Large intestine (tissue), 3 donors: ENCODE data around the gene SMURF2. TPM values are rescaled to one million over a fixed set of nuclear protein-coding genes. Genes with fewer than 3 reads are reported as not detected.
"Not testable (repeated sequence)": the region's sequence is repeated elsewhere in the genome, so short reads cannot be mapped to it uniquely, and the experiment has no call there.

Experiments used
- DNase-seq, 2 donors: peaks; one replicate each; pipeline versions ENCODE4 v3.0.0 to v3.0.0-alpha.2; 2013
- H3K27ac ChIP-seq: one replicate; pipeline ENCODE4 v1.5.1; 2013; ENCODE audit warnings: low read length
- H3K27me3 ChIP-seq: 2 replicates; pipeline ENCODE4 v1.6.1; 2013; ENCODE audit warnings: low read length; ENCODE audit not compliant: control insufficient read depth, insufficient read depth
- H3K36me3 ChIP-seq: 2 replicates; pipeline ENCODE4 v1.6.1; 2013; ENCODE audit warnings: low read length; ENCODE audit not compliant: control insufficient read depth, insufficient read depth
- H3K4me1 ChIP-seq: one replicate; pipeline ENCODE4 v1.6.1; 2013; ENCODE audit warnings: low read length; ENCODE audit not compliant: control insufficient read depth, insufficient read depth
- H3K4me3 ChIP-seq: one replicate; pipeline ENCODE4 v1.5.1; 2013; ENCODE audit warnings: low read length
- H3K9me3 ChIP-seq: one replicate; pipeline ENCODE4 v1.6.1; 2013; ENCODE audit warnings: mild to moderate bottlenecking, low read depth, low read length, moderate library complexity; ENCODE audit not compliant: control insufficient read depth
- WGBS: methylation state at CpG from one replicate; pipeline ENCODE4 v1.1.5; 2013; ENCODE audit warnings: low lambda C conversion rate; ENCODE audit not compliant: insufficient coverage; 5-methylcytosine and 5-hydroxymethylcytosine counted together
- polyA plus RNA-seq: library from polyadenylated mRNA; unstranded; fragments of 120-200 nt; gene quantifications from one replicate; pipeline ENCODE4 v1.2.1, GENCODE V29; 2013

Gene SMURF2
- polyA plus RNA-seq, 1 donor = 20.4 TPM

GRCh38 chr17:64596988-64597387 lies 65.1 kb downstream of the SMURF2 start:
- H3K36me3 ChIP-seq = peaks cover 16% of the 10 kb centered on the region
- H3K27ac ChIP-seq = no peak overlapping the region

GRCh38 chr17:64596439-64596838 lies 65.7 kb downstream of the SMURF2 start:
- Histone ChIP-seq H3K9me3 (no peaks in the 10 kb centered on the region), H3K27me3 (no peaks in the 10 kb centered on the region), H3K4me1 (no peaks in the 10 kb centered on the region), H3K4me3 (no peak overlapping the region), H3K36me3 (peaks cover 16% of the 10 kb centered on the region), H3K27ac (no peak overlapping the region)
- WGBS = no CpG with 5 or more reads among the region's 2 CpGs
- DNase-seq = no peak

More at GRCh38 chr17:64596988-64597387, 65.1 kb downstream of the SMURF2 start:
- no peak overlapping the region for H3K4me3 ChIP-seq
- no peak for DNase-seq
- H3K9me3 ChIP-seq = no peaks in the 10 kb centered on the region
- H3K4me1 ChIP-seq = no peaks in the 10 kb centered on the region
- WGBS = no CpG with 5 or more reads among the region's 1 CpG
- H3K27me3 ChIP-seq = no peaks in the 10 kb centered on the region

GRCh38 chr17:64591944-64592343 lies 70.2 kb downstream of the SMURF2 start:
- Histone ChIP-seq H3K4me3 (no peak overlapping the region), H3K36me3 (peaks cover 20% of the 10 kb centered on the region)
- WGBS = 80% methylated on average over 1 of the region's 1 CpG

GRCh38 chr17:64585146-64585545 lies 77.0 kb downstream of the SMURF2 start:
- 92% methylated on average over 1 of the region's 2 CpGs for WGBS
- no peaks in the 10 kb centered on the region for H3K4me1 ChIP-seq
- H3K36me3 ChIP-seq = peaks cover 27% of the 10 kb centered on the region
- H3K27me3 ChIP-seq = no peaks in the 10 kb centered on the region
- H3K4me3 ChIP-seq = no peak overlapping the region
- H3K9me3 ChIP-seq = no peaks in the 10 kb centered on the region
- no peak overlapping the region for H3K27ac ChIP-seq
- no peak for DNase-seq

More at GRCh38 chr17:64591944-64592343, 70.2 kb downstream of the SMURF2 start:
- Histone ChIP-seq H3K27me3 (no peaks in the 10 kb centered on the region), H3K9me3 (no peaks in the 10 kb centered on the region), H3K4me1 (no peaks in the 10 kb centered on the region), H3K27ac (no peak overlapping the region)
- no peak for DNase-seq

GRCh38 chr17:64583038-64583437 lies 79.1 kb downstream of the SMURF2 start:
- DNase-seq = no peak
- no peaks in the 10 kb centered on the region for H3K27me3 ChIP-seq
- H3K36me3 ChIP-seq = peaks cover 26% of the 10 kb centered on the region
- H3K9me3 ChIP-seq = no peaks in the 10 kb centered on the region
- H3K27ac ChIP-seq = no peak overlapping the region
- H3K4me1 ChIP-seq = no peaks in the 10 kb centered on the region
- H3K4me3 ChIP-seq = no peak overlapping the region
- 100% methylated on average over 1 of the region's 3 CpGs for WGBS

GRCh38 chr17:64580384-64581315 lies 81.5 kb downstream of the SMURF2 start:
- Histone ChIP-seq H3K27ac (no peak overlapping the region), H3K9me3 (no peaks in the 10 kb centered on the region), H3K27me3 (no peaks in the 10 kb centered on the region), H3K4me1 (no peaks in the 10 kb centered on the region), H3K36me3 (peaks cover 31% of the 10 kb centered on the region), H3K4me3 (no peak overlapping the region)
- WGBS = 83% methylated on average over 5 of the region's 7 CpGs
- no peak for DNase-seq

- H3K27me3 ChIP-seq = no peaks in the 10 kb centered on the region
- no peak overlapping the region for H3K4me3 ChIP-seq
- H3K9me3 ChIP-seq = no peaks in the 10 kb centered on the region
- WGBS = no CpG with 5 or more reads among the region's 1 CpG
- peaks cover 31% of the 10 kb centered on the region for H3K36me3 ChIP-seq
- no peak overlapping the region for H3K27ac ChIP-seq
- no peak for DNase-seq
- H3K4me1 ChIP-seq = no peaks in the 10 kb centered on the region
Observed at GRCh38 chr17:64579917-64580316, 82.2 kb downstream of the SMURF2 start.

- not testable (repeated sequence) for DNase-seq, H3K27ac ChIP-seq, H3K4me3 ChIP-seq, H3K27me3 ChIP-seq, H3K9me3 ChIP-seq, H3K4me1 ChIP-seq
- peaks cover 26% of the 10 kb centered on the region for H3K36me3 ChIP-seq
- WGBS = no CpG with 5 or more reads among the region's 4 CpGs
Observed at GRCh38 chr17:64577025-64577424, 85.1 kb downstream of the SMURF2 start.

GRCh38 chr17:64575431-64575830 lies 86.7 kb downstream of the SMURF2 start:
- Histone ChIP-seq H3K9me3 (no peaks in the 10 kb centered on the region), H3K27ac (no peak overlapping the region), H3K4me1 (no peaks in the 10 kb centered on the region), H3K4me3 (no peak overlapping the region), H3K36me3 (peaks cover 31% of the 10 kb centered on the region), H3K27me3 (no peaks in the 10 kb centered on the region)
- WGBS = no CpG with 5 or more reads among the region's 3 CpGs
- DNase-seq = no peak

- DNase-seq = no peak
- no peak overlapping the region for H3K27ac ChIP-seq
- H3K36me3 ChIP-seq = peaks cover 33% of the 10 kb centered on the region
- no peaks in the 10 kb centered on the region for H3K27me3 ChIP-seq
- no CpG with 5 or more reads among the region's 1 CpG for WGBS
- no peak overlapping the region for H3K4me3 ChIP-seq
- no peaks in the 10 kb centered on the region for H3K9me3 ChIP-seq
- no peaks in the 10 kb centered on the region for H3K4me1 ChIP-seq
Observed at GRCh38 chr17:64574646-64575045, 87.5 kb downstream of the SMURF2 start.

GRCh38 chr17:64573214-64573613 lies 88.9 kb downstream of the SMURF2 start:
- no peak overlapping the region for H3K4me3 ChIP-seq
- DNase-seq = no peak
- no peaks in the 10 kb centered on the region for H3K9me3 ChIP-seq
- H3K4me1 ChIP-seq = no peaks in the 10 kb centered on the region
- peaks cover 31% of the 10 kb centered on the region for H3K36me3 ChIP-seq
- H3K27ac ChIP-seq = no peak overlapping the region
- H3K27me3 ChIP-seq = no peaks in the 10 kb centered on the region
